T-helper 17 cell (primary cell): ENCODE results near the gene CACNB4. TPM values are rescaled to one million over a fixed set of nuclear protein-coding genes. Genes with fewer than 3 reads are reported as not detected.
A peak's percentile ranks its signal among the peaks of the same experiment; 100 is the strongest.
"Not testable (repeated sequence)": the region's sequence is repeated elsewhere in the genome, so short reads cannot be mapped to it uniquely, and the experiment has no call there.

Experiments
- ATAC-seq: fragments of 150-1000 bp; cut with Tn5 transposase; 2 replicates; pipeline ENCODE4 v1.10.0; 2021; ENCODE audit warnings: mild to moderate bottlenecking, moderate library complexity
- DNase-seq, 3 donors: peaks; one replicate each; pipeline versions ENCODE4 v3.0.0 to v3.0.0-alpha.2; 2020 to 2021
- H3K9me3 ChIP-seq: one replicate; pipeline ENCODE4 v1.7.0; 2013; ENCODE audit warnings: low read length, mild to moderate bottlenecking; ENCODE audit not compliant: control insufficient read depth, poor library complexity, severe bottlenecking
- H3K27ac Mint-ChIP-seq: one replicate; pipeline ENCODE4 v1.8.0; 2022; ENCODE audit warnings: mild to moderate bottlenecking, moderate library complexity, mixed read lengths
- H3K27me3 Mint-ChIP-seq: one replicate; pipeline ENCODE4 v1.8.0; 2022; ENCODE audit warnings: mixed read lengths
- H3K36me3 Mint-ChIP-seq: one replicate; pipeline ENCODE4 v1.8.0; 2022; ENCODE audit warnings: low read depth, mixed read lengths
- H3K4me1 Mint-ChIP-seq: one replicate; pipeline ENCODE4 v1.8.0; 2022; ENCODE audit warnings: mild to moderate bottlenecking, mixed read lengths
- H3K4me3 Mint-ChIP-seq: one replicate; pipeline ENCODE4 v1.8.0; 2022; ENCODE audit warnings: mild to moderate bottlenecking, moderate library complexity, mixed read lengths
- total RNA-seq, 4 donors: library from RNA in 2 of 4; stranded (reverse) in 2 of 4; gene quantifications; one replicate each; pipeline ENCODE4 v1.2.3 and lab custom pipeline; 2022 to 2026

Gene CACNB4
- total RNA-seq, 2 donors from 2014 or later = 0.37 to 0.65 TPM

GRCh38 chr2:151922845-151923666, 175.8 kb downstream of the CACNB4 start:
- DNase-seq (no peak), ATAC-seq (no peak)
- Mint-ChIP-seq H3K4me3 (no peak overlapping the region), H3K4me1 (peaks cover 11% of the 10 kb centered on the region), H3K27ac (no peak overlapping the region), H3K36me3 (peaks cover 4% of the 10 kb centered on the region), H3K27me3 (peaks cover 22% of the 10 kb centered on the region)
- H3K9me3 ChIP-seq = no peaks in the 10 kb centered on the region

- no peaks in the 10 kb centered on the region for H3K9me3 ChIP-seq
- H3K4me3 Mint-ChIP-seq = no peak overlapping the region
- no peaks in the 10 kb centered on the region for H3K27me3 Mint-ChIP-seq
- H3K4me1 Mint-ChIP-seq = peaks cover 11% of the 10 kb centered on the region
- DNase-seq (no peak), ATAC-seq (no peak)
- H3K36me3 Mint-ChIP-seq = no peaks in the 10 kb centered on the region
- peak overlapping the region; percentile 10 for H3K27ac Mint-ChIP-seq
These were observed 179.1 kb downstream of the CACNB4 start for GRCh38 chr2:151919786-151920185.

- Mint-ChIP-seq H3K27me3 (no peaks in the 10 kb centered on the region), H3K4me3 (no peak overlapping the region)
- ATAC-seq = peak; percentile 47
These were observed 180.5 kb downstream of the CACNB4 start for GRCh38 chr2:151918308-151918707.

GRCh38 chr2:151916632-151917031, 182.2 kb downstream of the CACNB4 start:
- Mint-ChIP-seq H3K27ac (no peak overlapping the region), H3K4me3 (no peak overlapping the region), H3K4me1 (peaks cover 11% of the 10 kb centered on the region), H3K36me3 (no peaks in the 10 kb centered on the region), H3K27me3 (no peaks in the 10 kb centered on the region)
- DNase-seq = no peak
- no peaks in the 10 kb centered on the region for H3K9me3 ChIP-seq
- no peak for ATAC-seq

More at GRCh38 chr2:151918308-151918707, 180.5 kb downstream of the CACNB4 start:
- H3K9me3 ChIP-seq = no peaks in the 10 kb centered on the region
- H3K4me1 Mint-ChIP-seq = peaks cover 11% of the 10 kb centered on the region
- H3K27ac Mint-ChIP-seq = no peak overlapping the region
- no peak for DNase-seq
- no peaks in the 10 kb centered on the region for H3K36me3 Mint-ChIP-seq

- peaks cover 11% of the 10 kb centered on the region for H3K4me1 Mint-ChIP-seq
- not testable (repeated sequence) for H3K27me3 Mint-ChIP-seq, H3K36me3 Mint-ChIP-seq, DNase-seq, H3K27ac Mint-ChIP-seq, ATAC-seq, H3K4me3 Mint-ChIP-seq, H3K9me3 ChIP-seq
These were observed 183.2 kb downstream of the CACNB4 start for GRCh38 chr2:151915629-151916025.

GRCh38 chr2:151914989-151915628, 183.7 kb downstream of the CACNB4 start:
- no peaks in the 10 kb centered on the region for H3K9me3 ChIP-seq
- ATAC-seq = no peak
- peaks cover 11% of the 10 kb centered on the region for H3K4me1 Mint-ChIP-seq
- DNase-seq = no peak
- H3K36me3 Mint-ChIP-seq = no peaks in the 10 kb centered on the region
- H3K27me3 Mint-ChIP-seq = no peaks in the 10 kb centered on the region
- H3K27ac Mint-ChIP-seq = no peak overlapping the region
- H3K4me3 Mint-ChIP-seq = no peak overlapping the region

GRCh38 chr2:151908204-151908882, 190.5 kb downstream of the CACNB4 start:
- Mint-ChIP-seq H3K27me3 (no peaks in the 10 kb centered on the region), H3K4me1 (peaks cover 6% of the 10 kb centered on the region), H3K4me3 (no peak overlapping the region), H3K36me3 (no peaks in the 10 kb centered on the region), H3K27ac (no peak overlapping the region)
- no peak for DNase-seq
- H3K9me3 ChIP-seq = no peaks in the 10 kb centered on the region
- ATAC-seq = no peak

GRCh38 chr2:151907286-151908203, 191.3 kb downstream of the CACNB4 start:
- Mint-ChIP-seq H3K27ac (no peak overlapping the region), H3K36me3 (no peaks in the 10 kb centered on the region), H3K4me3 (no peak overlapping the region), H3K27me3 (no peaks in the 10 kb centered on the region), H3K4me1 (peaks cover 6% of the 10 kb centered on the region)
- H3K9me3 ChIP-seq = no peaks in the 10 kb centered on the region
- no peak for ATAC-seq
- DNase-seq = no peak

GRCh38 chr2:151906633-151906998, 192.2 kb downstream of the CACNB4 start:
- H3K4me3 Mint-ChIP-seq = no peak overlapping the region
- H3K27me3 Mint-ChIP-seq = no peaks in the 10 kb centered on the region
- ATAC-seq (no peak), DNase-seq (no peak)
- H3K4me1 Mint-ChIP-seq = peaks cover 6% of the 10 kb centered on the region
- H3K9me3 ChIP-seq = no peaks in the 10 kb centered on the region
- no peak overlapping the region for H3K27ac Mint-ChIP-seq
- H3K36me3 Mint-ChIP-seq = no peaks in the 10 kb centered on the region

- ATAC-seq = no peak
- Mint-ChIP-seq H3K36me3 (no peaks in the 10 kb centered on the region), H3K27me3 (peaks cover 2% of the 10 kb centered on the region), H3K27ac (no peak overlapping the region), H3K4me1 (peaks cover 6% of the 10 kb centered on the region), H3K4me3 (no peak overlapping the region)
- no peaks in the 10 kb centered on the region for H3K9me3 ChIP-seq
- DNase-seq = no peak
These were observed 192.7 kb downstream of the CACNB4 start for GRCh38 chr2:151905963-151906632.

GRCh38 chr2:151904807-151905206, 194.0 kb downstream of the CACNB4 start:
- peaks cover 5% of the 10 kb centered on the region for H3K27me3 Mint-ChIP-seq
- peaks cover 6% of the 10 kb centered on the region for H3K4me1 Mint-ChIP-seq
- ATAC-seq (no peak), DNase-seq (no peak)
- H3K4me3 Mint-ChIP-seq = no peak overlapping the region
- H3K36me3 Mint-ChIP-seq = no peaks in the 10 kb centered on the region
- no peaks in the 10 kb centered on the region for H3K9me3 ChIP-seq
- no peak overlapping the region for H3K27ac Mint-ChIP-seq

- Mint-ChIP-seq H3K4me3 (no peak overlapping the region), H3K27me3 (peaks cover 5% of the 10 kb centered on the region), H3K36me3 (no peaks in the 10 kb centered on the region), H3K4me1 (peaks cover 6% of the 10 kb centered on the region), H3K27ac (no peak overlapping the region)
- H3K9me3 ChIP-seq = no peaks in the 10 kb centered on the region
- ATAC-seq = no peak
- no peak for DNase-seq
These were observed 194.8 kb downstream of the CACNB4 start for GRCh38 chr2:151904021-151904420.
